NCI-H748 (cell line): Measurements from ENCODE around the gene DUSP28.
"Not testable (repeated sequence)": the region's sequence is repeated elsewhere in the genome, so short reads cannot be mapped to it uniquely, and the experiment has no call there.

Source experiments
- DNase-seq: peaks from one replicate; lab custom pipeline; 2025; ENCODE audit not compliant: unreplicated experiment; lab: John Stamatoyannopoulos, UW

DUSP28 gene

GRCh38 chr2:240560084-240560479 is at the start of gene DUSP28:
DUSP28 (plus strand) TSS chr2:240560357; CDS start chr2:240560685, 328 bp downstream.
- peak; percentile 90 for DNase-seq

- DNase-seq, result no peak
Measured at GRCh38 chr2:240510513-240511210, 49.5 kb upstream of the DUSP28 start.

GRCh38 chr2:240511351-240512108 is 48.6 kb upstream of the DUSP28 start:
- no peak for DNase-seq

GRCh38 chr2:240512109-240512485 is 48.1 kb upstream of the DUSP28 start:
- DNase-seq, result no peak

- DNase-seq, result no peak
Measured at GRCh38 chr2:240512666-240513535, 47.3 kb upstream of the DUSP28 start.

- DNase-seq, result peak; percentile 69
Measured at GRCh38 chr2:240513549-240514287, 46.4 kb upstream of the DUSP28 start.

GRCh38 chr2:240514631-240515030 is 45.5 kb upstream of the DUSP28 start:
- DNase-seq, result no peak

- no peak for DNase-seq
Measured at GRCh38 chr2:240517342-240517741, 42.8 kb upstream of the DUSP28 start.

GRCh38 chr2:240518981-240519380 is 41.2 kb upstream of the DUSP28 start:
- DNase-seq, result no peak

- DNase-seq, result no peak
Measured at GRCh38 chr2:240519396-240520129, 40.6 kb upstream of the DUSP28 start.

- DNase-seq, result peak; percentile 44
Measured at GRCh38 chr2:240520130-240520973, 39.8 kb upstream of the DUSP28 start.

GRCh38 chr2:240520974-240521350 is 39.2 kb upstream of the DUSP28 start:
- no peak for DNase-seq

- DNase-seq, result not testable (repeated sequence)
Measured at GRCh38 chr2:240521885-240522284, 38.3 kb upstream of the DUSP28 start.

GRCh38 chr2:240522406-240522805 is 37.8 kb upstream of the DUSP28 start:
- DNase-seq, result no peak

- no peak for DNase-seq
Measured at GRCh38 chr2:240523451-240524281, 36.5 kb upstream of the DUSP28 start.

GRCh38 chr2:240524963-240525718 is 35.0 kb upstream of the DUSP28 start:
- no peak for DNase-seq

- no peak for DNase-seq
Measured at GRCh38 chr2:240525802-240526201, 34.4 kb upstream of the DUSP28 start.

GRCh38 chr2:240526521-240526920 is 33.6 kb upstream of the DUSP28 start:
- no peak for DNase-seq
